Heart right ventricle (tissue), 16 donors: ENCODE data around the gene SURF6. TPM values are rescaled to one million over a fixed set of nuclear protein-coding genes. Genes with fewer than 3 reads are reported as not detected.

Experiments used
- ATAC-seq, 8 donors: fragments of 200-7000 bp; cut with Tn5 transposase; one replicate each; pipeline ENCODE4 v1.9.1; 2020; ENCODE audit warnings: mild to moderate bottlenecking in 8 of 8, moderate library complexity in 8 of 8, moderate number of reproducible peaks in 1 of 8
- DNase-seq, 2 donors: peaks; one replicate each; pipeline ENCODE4 v3.0.0-alpha.2; 2020
- H3K27ac ChIP-seq, 10 donors: fragments of 200-600 bp; sonication (generic) in 2 of 10; one replicate each; pipeline versions ENCODE4 v1.5.0 to v1.8.0; 2020 to 2022; ENCODE audit warnings: mild to moderate bottlenecking in 3 of 10
- H3K27me3 ChIP-seq, 7 donors: fragments of 200-600 bp; one replicate each; pipeline ENCODE4 v1.8.0; 2021 to 2022; ENCODE audit warnings: mild to moderate bottlenecking in 2 of 7
- H3K36me3 ChIP-seq, 9 donors: fragments of 200-600 bp; sonication (generic) in 1 of 9; one replicate each; pipeline versions ENCODE4 v1.5.0 to v1.8.0; 2020 to 2022; ENCODE audit warnings: mild to moderate bottlenecking in 2 of 9
- H3K4me1 ChIP-seq, 9 donors: fragments of 200-600 bp; sonication (generic) in 1 of 9; one replicate each; pipeline versions ENCODE4 v1.5.0 to v1.8.0; 2020 to 2022; ENCODE audit warnings: mild to moderate bottlenecking in 4 of 9
- H3K4me3 ChIP-seq, 10 donors: fragments of 200-600 bp; sonication (generic) in 2 of 10; one replicate each; pipeline versions ENCODE4 v1.5.0 to v1.8.0; 2020 to 2022; ENCODE audit warnings: mild to moderate bottlenecking in 7 of 10, moderate library complexity in 2 of 10
- H3K9me3 ChIP-seq, 11 donors: fragments of 200-600 bp in 10 of 11; sonication (generic) in 2 of 11; one replicate each; pipeline versions ENCODE4 v1.5.0 to v1.8.0; 2013 to 2022; ENCODE audit warnings: mild to moderate bottlenecking in 2 of 11, control low read depth in 1 of 11, moderate library complexity in 1 of 11
- WGBS, 2 donors: extraction: QIAGEN DNeasy Blood & Tissue Kit; methylation state at CpG; one replicate each; pipeline ENCODE4 v1.1.7; 2013; ENCODE audit warnings: inconsistent platforms in 1 of 2; 5-methylcytosine and 5-hydroxymethylcytosine counted together
- intact Hi-C, 10 donors: fragments of 100-400 bp; cut with DNase I; formaldehyde crosslinking; loops; one replicate each; pipeline versions ENCODE4 v1.11.1 to v1.14.2; 2022
- long read RNA-seq, 3 donors: library from polyadenylated mRNA; unstranded; transcript quantifications; one replicate each; pipeline ENCODE4 v2.0.0, GENCODE V29; 2020 to 2021
- polyA plus RNA-seq, 2 donors: library from polyadenylated mRNA; stranded (reverse); fragments of 200-250 nt; gene quantifications; one replicate each; pipeline ENCODE4 v1.2.3, GENCODE V29; 2013
- total RNA-seq, 10 donors: library from RNA; stranded (reverse); fragmentation: NEBNext Ultra II Directional in 3 of 10; extraction: Animal tissue kit (Norgen Biotek cat#: 25700) in 3 of 10; gene quantifications; one replicate each; pipeline versions ENCODE4 v1.2.1 to v1.2.4, GENCODE V29; 2021 to 2023
- TF ChIP-seq, protein P1 (sequence below), 9 donors: fragments of 200-600 bp; sonication (generic) in 2 of 9; IDR thresholded peaks; one replicate each; pipeline versions ENCODE4 v1.5.0 to v1.8.0; 2021 to 2022; ENCODE audit warnings: antibody characterized with exemption in 9 of 9, mild to moderate bottlenecking in 5 of 9, moderate library complexity in 1 of 9
- donor health status: Arrhythmogenic right ventricular cardiomyopathy.
- donor health status: ischemic (EF 13 %, LVEDD 7.1; RV severe dilation, severe dysfunction).
- donor health status: healthy with polysubstance abuse.
- donor health status: DM: no; HTN: yes; CAD: no.
- donor health status: DM: no; HTN: no; CAD: no.
- donor health status: ischemic (EF 25% LVEDD 6.9; RV normal size, moderate dysfunction).
- donor health status: ischemic (EF 25% LVEDD 5.7; RV mildly dilated, moderate dysfunction).
- donor health status: healthy.
- donor health status: DM: yes; HTN: yes; CAD: no.
- donor health status: Ischemic cardiomyopathy.
- donor health status: ischemic (EF 35%, LVEDD 5.7; RV mildly dilated, moderate dysfunction).
- donor health status: nonischemic (EF 11% LVEDD 7.7; RV severe dilation, severe dysfunction).
- donor health status: DM: yes; HTN: yes; CAD: no.
- donor health status: PGD.
- donor health status: ischemic (EF 29% LVEDD 5.4; RV normal size, mild dysfunction).
- donor health status: nonischemic (EF 23%, LVEDD 6.1; RV moderate dilation, normal function).

Gene SURF6
- total RNA-seq: 10 to 100 TPM in 7 of 10 donors, 1 to 10 TPM in 3; 9.1 to 14.2 (median 11.3) TPM
- polyA plus RNA-seq: 10 to 100 TPM; 13.3 to 14.8 TPM
- long read RNA-seq, donor 1, full-length matches to known transcripts: 22 of 34 reads
- long read RNA-seq, donor 1, partial matches to known transcripts: 3 of 34 reads
- long read RNA-seq, donor 1, other reads (novel, unspliced or antisense): 9 of 34 reads
- long read RNA-seq, donor 2, full-length matches to known transcripts: 31 of 37 reads
- long read RNA-seq, donor 2, partial matches to known transcripts: 4 of 37 reads
- long read RNA-seq, donor 2, other reads (novel, unspliced or antisense): 2 of 37 reads
- long read RNA-seq, donor 3, full-length matches to known transcripts: 46 of 55 reads
- long read RNA-seq, donor 3, partial matches to known transcripts: 5 of 55 reads
- long read RNA-seq, donor 3, other reads (novel, unspliced or antisense): 4 of 55 reads

DNA sequence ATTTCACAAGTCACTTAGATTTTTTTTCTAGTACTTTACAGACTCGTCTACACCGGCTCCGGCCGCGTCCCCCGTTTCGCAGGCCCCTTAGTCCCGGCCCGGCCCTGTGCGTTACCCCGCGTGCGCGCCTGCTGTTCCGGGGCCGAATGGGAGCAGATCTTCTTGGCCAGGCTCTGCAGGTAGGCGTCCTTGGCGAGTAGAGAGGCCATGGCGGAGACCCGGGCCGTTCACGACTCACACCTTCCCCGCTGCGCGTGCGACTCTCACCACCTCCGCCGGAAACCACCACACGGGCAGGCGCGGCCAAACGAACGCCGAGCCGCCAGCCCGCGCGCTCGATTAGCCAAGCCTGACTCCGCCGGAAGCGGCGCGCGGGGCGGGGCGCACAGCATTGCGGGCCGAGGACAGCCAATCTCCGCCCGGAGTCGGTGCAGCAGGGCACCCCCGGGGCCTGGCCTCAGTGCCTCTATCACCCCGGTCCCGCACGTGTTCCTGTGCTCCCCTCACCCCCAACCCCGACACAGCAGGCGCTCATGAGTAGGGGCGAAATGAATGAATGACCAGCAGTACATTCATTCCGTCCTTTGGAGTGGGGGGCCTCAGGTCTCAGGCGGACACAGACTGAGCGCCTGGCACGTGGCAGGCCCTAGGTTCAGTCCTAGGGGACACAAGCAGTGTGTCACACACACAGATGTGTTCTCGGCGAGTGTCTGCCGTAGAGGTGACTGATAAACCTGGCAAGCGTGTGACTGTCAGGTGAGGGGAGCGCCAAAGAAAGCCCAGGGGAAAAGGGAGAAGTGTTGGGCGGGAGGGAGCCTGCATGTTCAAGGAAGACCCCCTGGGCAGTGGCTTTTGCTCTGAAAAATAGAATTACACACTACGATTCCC is at the start of gene SURF6:
TSS of gene SURF6 (minus strand) at position 265 of the 888 bp plus-strand sequence. CDS start at position 209, 56 bp downstream.
- Histone ChIP-seq H3K27me3 (no peaks in the 10 kb centered on the region), H3K4me1 (peaks cover 4 to 57% (median 23%) of the 10 kb centered on the region in 9 donors), H3K36me3 (peaks cover 0 to 62% (median 37%) of the 10 kb centered on the region in 9 donors), H3K27ac (peak within 1 kb of the TSS in 9 of 10 donors; percentile 63 to 85 (median 82)), H3K4me3 (peak within 1 kb of the TSS; percentile 69 to 95 (median 82)), H3K9me3 (no peaks in the 10 kb centered on the region)
- DNase-seq (peak; percentile 91), ATAC-seq (peak; percentile 94 to 96 (median 96))
- WGBS, 2 donors: 3% methylated on average over 70 of the region's 70 CpGs
- TF ChIP-seq, protein P1, sequence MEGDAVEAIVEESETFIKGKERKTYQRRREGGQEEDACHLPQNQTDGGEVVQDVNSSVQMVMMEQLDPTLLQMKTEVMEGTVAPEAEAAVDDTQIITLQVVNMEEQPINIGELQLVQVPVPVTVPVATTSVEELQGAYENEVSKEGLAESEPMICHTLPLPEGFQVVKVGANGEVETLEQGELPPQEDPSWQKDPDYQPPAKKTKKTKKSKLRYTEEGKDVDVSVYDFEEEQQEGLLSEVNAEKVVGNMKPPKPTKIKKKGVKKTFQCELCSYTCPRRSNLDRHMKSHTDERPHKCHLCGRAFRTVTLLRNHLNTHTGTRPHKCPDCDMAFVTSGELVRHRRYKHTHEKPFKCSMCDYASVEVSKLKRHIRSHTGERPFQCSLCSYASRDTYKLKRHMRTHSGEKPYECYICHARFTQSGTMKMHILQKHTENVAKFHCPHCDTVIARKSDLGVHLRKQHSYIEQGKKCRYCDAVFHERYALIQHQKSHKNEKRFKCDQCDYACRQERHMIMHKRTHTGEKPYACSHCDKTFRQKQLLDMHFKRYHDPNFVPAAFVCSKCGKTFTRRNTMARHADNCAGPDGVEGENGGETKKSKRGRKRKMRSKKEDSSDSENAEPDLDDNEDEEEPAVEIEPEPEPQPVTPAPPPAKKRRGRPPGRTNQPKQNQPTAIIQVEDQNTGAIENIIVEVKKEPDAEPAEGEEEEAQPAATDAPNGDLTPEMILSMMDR (IDR thresholded peaks at IDR 0.05): no peak
- intact Hi-C loops: loop anchor here in 3 of 10 donors (5.0 to 10.0 kb wide), 4 partner anchors 36 to 301 kb away; partner anchors contain the start of genes GTF3C5 (in 1 of the 3), STKLD1 (in 1 of the 3) and SURF4 (in 1 of the 3)

DNA sequence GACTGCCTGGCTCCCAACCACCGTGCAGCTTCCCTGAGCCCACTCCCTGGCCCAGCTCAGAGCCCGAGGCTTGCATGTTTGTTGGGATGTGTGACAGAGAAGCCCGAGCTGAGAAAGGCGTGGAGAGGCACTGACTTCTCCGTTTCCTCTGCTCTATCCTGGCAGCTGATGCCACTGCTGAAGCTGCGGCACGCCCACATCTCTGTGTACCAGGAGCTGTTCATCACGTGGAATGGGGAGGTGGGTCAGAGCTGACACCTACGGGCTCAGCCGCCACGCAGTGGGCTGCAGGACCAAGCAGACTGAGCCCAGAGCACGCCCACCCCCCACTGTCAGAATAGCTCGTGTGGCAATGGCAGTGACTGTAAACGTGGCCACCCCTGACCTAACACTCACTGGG is 49.5 kb upstream of the SURF6 start:
- DNase-seq (no peak), ATAC-seq (no peak)
- intact Hi-C loops: no loop called here
- H3K4me3 ChIP-seq: no peak overlapping the region
- H3K27ac ChIP-seq: no peak overlapping the region
- no peaks in the 10 kb centered on the region for H3K9me3 ChIP-seq
- no peaks in the 10 kb centered on the region for H3K4me1 ChIP-seq
- peaks cover 0 to 2% (median 0%) of the 10 kb centered on the region in 7 donors for H3K27me3 ChIP-seq
- no peaks in the 10 kb centered on the region for H3K36me3 ChIP-seq
- 85 to 87% methylated on average over 14 of the region's 14 CpGs for WGBS, 2 donors
- TF ChIP-seq, protein P1 (IDR thresholded peaks at IDR 0.05): no peak

DNA sequence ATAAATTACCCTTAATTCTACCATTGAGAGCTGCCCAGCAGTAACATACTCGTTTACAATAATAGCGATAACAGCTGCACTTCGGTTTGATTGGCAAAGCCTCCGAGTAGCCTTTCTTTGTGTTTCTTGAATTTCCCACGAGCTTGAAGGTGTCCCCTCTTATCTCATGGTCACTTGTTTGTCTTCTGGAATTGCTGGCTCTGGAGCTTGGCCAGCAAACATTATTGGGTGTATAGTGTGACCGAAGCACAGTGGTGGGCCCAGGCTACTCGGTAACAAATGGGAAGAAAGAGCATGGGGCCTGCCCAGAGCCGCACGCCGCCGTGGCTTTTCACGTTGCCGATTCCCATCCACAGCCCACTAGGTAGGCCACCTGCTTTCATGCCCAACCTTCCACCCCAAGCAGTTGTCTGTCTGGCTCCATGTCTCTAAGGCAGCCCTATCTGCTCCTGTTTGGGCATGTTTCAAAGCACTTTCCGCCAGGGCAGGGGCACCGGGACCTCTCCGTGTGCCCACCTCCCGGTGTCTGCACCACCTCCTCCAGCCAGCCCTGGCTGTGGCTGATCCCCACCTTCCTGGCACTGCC is 48.8 kb upstream of the SURF6 start:
- H3K4me3 ChIP-seq: no peak overlapping the region
- H3K27me3 ChIP-seq: no peaks in the 10 kb centered on the region
- no peak overlapping the region for H3K27ac ChIP-seq
- TF ChIP-seq, protein P1 (IDR thresholded peaks at IDR 0.05): no peak
- 83 to 88% methylated on average over 17 of the region's 17 CpGs for WGBS, 2 donors
- intact Hi-C loops: no loop called here
- no peaks in the 10 kb centered on the region for H3K4me1 ChIP-seq
- H3K9me3 ChIP-seq: no peaks in the 10 kb centered on the region
- ATAC-seq (no peak), DNase-seq (no peak)
- H3K36me3 ChIP-seq: no peaks in the 10 kb centered on the region

DNA sequence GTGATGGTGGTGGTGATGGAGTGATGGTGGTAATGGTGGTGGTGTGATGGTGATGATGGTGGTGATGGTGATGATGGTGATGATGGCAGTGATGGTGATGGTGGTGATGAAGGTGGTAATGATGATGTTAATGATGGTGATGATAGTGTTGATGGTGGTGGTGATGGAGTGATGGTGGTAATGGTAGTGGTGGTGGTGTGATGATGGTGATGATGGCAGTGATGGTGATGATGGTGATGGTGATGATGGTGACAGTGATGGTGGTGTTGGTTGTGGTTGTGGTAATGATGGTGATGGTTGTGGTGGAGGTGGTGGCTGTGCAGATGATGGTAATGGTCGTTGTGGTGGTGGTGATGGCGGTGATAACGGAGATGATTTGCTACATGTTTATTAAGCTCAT is 47.5 kb upstream of the SURF6 start:
- no peak for DNase-seq
- 93 to 94% methylated on average over 3 of the region's 3 CpGs for WGBS, 2 donors
- no peak for ATAC-seq
- intact Hi-C loops: no loop called here
- no peaks in the 10 kb centered on the region for H3K4me1 ChIP-seq
- no peak overlapping the region for H3K27ac ChIP-seq
- TF ChIP-seq, protein P1 (IDR thresholded peaks at IDR 0.05): no peak
- H3K9me3 ChIP-seq: no peaks in the 10 kb centered on the region
- no peaks in the 10 kb centered on the region for H3K27me3 ChIP-seq
- H3K36me3 ChIP-seq: no peaks in the 10 kb centered on the region
- no peak overlapping the region for H3K4me3 ChIP-seq
